ENCODE data around the gene PIK3C2A.

PIK3C2A gene

DNA sequence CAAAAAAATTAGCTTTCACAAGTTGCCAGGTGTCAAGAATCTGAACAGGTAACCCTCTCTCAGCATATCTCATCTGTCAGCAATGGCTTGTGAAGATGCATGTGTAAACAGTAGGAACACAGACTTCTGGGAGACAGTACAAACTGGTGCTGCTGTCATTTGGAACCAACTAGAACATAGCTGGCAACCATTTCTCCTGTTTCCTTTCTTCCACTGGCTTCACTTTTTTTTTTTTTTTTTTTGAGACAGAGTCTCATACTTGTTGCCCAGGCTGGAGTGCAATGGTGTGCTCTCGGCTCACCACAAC, 2.1 kb upstream of the PIK3C2A start:
- no peak for DNase-seq

DNA sequence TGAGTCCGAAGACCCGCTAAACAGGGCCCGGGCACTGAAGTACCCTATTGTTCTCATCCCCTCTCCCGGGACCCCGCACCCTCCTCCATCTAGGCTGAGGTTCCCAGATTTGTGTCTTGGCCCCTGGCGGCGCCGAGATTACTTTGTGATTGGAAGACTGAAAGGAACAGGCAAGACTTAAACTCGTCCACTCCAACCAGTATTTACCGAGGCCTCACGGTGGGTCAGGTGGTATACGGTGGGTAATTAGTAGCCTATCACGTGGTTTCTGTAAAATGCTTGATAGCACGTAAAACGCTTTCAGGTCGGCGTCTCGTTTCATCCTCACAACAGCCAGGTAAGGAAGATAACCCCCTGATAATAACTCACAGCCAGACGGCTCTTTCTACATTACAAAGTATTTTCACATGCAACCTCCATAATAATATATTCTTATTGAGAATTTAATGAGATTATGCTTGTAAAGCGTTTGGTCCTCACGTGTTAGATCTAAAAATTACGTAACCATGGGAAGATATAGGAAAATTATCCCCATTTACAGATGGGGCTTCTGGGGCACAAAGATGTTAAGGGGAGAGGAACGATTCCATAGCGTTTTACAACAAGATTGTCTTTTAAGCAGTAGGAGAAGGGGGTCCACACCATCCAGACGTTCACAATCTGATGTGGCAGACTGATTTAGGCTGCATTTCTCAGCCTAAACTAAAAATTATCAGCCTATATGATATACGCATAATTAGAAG, 642 bp upstream of the PIK3C2A start:
- peak; percentile 58 for DNase-seq

DNA sequence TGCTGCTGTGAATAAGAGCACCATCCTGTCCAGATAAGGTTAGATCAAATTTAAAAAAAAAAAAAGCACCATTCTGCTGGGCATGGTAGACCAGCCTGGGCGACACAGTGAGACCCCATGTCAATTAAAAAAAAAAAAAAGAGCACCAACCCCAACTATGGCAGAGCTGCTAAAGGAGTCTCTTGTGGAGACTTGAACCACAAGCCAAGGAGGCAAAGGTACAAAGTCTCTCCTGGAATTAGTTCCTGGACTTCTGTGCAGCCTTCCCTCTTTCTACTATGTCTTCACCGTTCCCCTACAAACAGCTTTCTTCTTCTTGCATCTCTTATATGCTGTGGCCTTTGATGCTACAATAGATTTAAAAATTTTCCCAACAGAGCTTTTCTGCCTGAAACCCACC, 1.3 kb downstream of the PIK3C2A start:
- no peak for DNase-seq

DNA sequence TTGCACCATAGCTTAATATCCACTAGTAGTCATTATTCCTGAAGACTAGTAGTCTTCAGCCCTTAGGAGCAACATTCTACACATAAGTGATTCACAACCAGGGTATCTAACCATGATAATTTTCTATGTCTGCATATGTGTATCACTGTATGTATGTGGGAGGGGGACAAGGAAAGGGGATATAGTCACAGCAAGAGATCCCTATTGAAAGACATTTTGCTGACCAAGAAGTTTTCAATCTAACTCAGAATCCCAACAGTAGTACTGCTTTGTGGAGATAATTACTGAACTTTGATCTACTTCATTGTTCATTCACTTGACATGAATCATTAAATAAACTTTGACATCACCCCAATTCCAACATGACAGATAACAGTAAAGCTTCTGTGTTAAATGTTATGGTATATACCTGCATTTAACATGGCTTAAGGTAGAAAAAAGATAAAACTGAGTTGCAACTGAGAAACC, 10.3 kb downstream of the PIK3C2A start:
- no peak for DNase-seq

DNA sequence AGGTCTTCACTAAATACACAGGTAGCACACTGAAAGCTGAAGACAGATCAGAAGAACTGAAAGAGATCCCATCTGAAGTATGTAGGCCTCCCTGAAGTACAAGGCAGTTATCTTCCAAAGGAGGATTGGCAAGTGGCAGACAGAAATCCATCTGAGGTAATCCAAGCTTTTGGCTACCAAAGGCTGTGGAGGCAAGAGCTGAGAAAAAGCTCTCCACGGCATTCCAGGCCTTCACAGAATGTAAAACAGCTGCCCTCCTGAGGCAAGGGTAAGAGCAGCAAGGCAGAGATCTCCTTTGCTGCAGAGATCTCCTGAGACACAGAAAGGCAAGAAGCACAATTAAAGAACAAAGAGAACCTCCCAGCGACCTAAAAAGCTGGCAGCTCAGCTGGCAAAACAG, 19.1 kb downstream of the PIK3C2A start:
- no peak for DNase-seq

DNA sequence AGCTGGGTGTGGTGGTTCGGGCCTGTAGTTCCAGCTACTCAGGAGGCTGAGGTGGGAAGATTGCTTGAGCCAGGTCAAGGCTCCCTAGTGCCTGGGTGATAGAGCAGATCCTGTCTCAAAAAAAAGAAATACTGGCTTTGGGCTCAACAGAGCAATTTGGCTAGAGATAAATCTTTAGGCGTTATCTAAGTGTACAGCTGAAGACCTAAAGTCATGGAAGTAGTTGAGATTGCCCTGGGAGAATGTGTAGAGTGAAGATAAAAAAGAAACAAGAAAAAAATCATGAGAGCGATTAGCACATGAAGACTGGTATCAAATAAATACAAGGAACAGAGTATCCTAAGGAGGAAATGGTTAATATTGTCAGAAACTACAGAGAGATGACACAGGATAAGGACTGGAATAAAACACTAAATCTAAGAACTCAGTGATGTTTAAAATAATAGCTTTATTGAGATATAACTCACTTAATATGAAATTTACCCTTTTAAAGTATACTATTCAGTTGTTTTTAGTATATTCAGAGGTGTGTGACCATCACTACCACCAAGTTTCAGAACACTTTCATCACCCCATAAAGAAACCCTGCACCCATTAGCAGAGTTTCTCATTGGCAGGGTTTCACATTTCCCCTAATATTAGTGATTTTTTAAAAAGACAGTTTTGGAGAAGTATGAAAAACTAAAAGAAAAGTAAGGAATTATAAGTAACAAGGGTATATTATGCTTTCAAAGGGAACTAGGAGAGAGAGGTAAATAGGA, 20.7 kb downstream of the PIK3C2A start:
- DNase-seq = no peak

DNA sequence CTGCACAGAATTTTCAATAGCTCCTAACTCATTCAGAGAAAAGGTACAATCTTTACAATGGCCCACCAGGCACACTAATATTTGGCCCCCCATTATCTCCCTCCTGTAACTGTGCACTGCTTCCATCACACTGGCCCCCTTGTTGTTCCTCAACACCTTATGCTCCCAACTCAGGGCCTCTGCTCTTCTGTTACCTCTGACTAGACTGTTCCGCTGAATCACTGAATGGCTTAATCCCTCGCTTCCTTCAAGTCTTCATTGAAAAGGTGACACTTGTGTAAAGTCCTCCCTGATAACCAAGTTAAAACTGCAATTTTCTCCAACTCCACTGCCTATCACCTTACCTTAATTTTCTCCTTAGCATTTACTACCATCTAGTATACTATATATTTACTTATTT, 21.8 kb downstream of the PIK3C2A start:
- no peak for DNase-seq

DNA sequence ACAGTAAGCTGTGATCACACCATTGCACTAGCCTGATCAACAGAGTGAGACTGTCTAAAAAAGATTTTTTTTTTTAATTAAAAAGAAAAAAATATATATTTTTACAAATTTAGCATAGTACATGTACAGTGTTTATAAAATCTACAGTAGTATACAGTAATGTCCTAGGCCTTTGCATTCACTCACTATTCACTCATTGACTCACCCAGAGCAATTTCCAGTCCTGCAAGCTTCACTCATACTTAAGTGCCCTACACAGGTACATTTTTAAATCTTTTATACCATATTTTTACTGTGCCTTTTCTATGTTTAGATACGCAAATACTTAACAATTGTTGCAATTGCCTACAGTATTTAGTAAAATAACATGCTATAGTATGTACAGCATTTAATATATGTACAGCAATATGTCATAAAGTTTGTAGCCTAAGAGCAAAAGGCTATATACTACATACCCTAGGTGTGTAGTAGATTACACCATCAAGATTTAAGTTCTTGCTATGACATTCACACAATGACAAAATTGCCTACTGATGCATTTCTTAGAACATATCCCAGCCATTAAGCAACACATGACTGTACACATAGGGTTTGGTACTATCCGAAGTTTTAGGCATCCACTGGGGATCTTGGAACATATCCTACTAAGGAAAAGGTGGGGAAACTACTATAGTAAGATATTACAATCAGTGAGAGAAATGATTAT, 22.8 kb downstream of the PIK3C2A start:
- DNase-seq = no peak

DNA sequence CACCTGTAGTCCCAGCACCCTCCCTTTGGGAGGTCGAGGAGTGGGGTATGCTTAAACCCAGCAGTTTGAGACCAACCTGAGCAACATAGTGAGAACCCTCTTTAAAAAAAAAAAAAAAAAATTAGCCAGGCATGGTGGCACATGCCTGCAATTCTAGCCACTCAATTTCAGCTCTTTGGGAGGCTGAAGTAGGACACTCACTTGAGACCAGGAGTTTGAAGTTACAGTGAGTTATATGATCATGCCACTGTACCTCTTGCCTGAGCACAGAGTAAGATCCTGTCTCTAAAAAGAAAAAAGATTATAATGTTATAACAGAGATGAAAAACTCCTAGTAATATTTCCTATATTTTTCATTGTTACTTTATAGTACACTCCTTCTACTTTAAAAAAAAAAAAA, 23.9 kb downstream of the PIK3C2A start:
- no peak for DNase-seq

DNA sequence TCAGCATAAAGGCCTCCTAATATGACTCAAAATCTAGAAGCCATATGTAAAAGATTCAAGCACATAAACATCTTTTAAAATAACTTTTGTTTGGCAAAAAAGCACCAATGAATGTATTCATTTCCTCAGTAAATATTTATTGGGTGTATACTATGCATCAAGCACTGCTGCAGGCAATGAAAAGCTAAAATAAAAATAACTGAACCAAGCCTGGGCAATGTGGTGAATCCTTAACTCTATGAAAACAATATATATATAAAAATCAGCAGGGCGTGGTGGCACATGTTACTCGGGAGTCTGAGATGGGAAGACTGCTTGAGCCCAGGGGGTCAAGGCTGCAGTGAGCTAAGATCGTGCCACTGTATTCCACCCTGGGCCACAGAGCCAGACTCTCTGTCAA, 27.8 kb downstream of the PIK3C2A start:
- DNase-seq = no peak

DNA sequence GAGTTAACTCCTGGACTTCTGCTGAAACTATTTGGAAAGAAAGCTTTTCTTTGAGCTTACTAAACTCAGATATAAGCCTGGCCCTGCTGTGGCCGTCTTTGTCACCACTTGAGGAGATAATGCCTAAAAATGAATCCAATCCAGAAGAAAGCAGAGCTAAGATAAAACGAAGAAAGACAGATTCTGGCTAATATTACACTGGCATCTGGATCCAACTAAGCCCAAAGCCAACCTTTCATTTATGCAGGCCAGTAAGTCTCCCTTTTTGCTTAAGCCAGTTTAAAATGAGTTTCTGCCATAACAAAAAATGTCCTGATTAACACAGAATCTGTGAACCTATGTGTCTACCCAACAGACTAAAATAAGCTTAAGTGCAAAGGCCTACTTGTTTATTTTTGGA, 34.5 kb downstream of the PIK3C2A start:
- no peak for DNase-seq

DNA sequence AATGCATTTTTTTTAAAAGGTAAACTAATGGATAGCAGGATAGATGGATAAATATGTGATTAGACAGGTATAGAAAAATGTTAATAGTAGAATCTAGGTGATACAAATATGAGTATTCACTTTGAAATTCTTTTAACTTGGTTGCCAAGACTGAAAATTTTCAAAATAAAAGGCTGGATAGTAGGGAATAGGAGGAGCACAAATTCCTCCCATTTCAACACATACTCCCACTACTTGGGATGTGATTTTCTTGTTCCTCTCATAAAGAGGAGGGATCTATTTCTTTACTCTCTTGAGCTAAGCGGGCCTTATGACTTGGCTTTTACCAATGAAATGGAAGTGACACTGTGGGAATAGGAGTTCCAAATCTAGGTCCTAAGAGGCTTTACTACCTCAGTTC, 35.9 kb downstream of the PIK3C2A start:
- no peak for DNase-seq

DNA sequence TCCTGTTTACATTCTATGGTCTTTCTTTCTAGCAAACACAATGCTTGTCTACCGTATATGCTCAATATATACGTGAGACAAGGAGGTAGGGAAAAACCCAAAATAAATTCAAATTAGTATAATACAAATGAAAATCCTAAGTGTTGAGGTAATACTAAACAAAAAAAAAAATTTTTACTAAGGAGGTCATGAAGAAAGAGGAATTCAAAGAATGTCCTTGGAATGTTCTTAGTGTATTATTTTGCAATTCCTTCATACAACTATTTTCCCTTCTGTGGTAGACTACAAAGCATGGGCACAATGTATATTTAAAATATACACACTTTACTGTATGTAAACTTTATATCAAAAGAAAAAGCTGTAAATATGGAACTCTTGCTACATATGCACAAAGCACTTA, 36.4 kb downstream of the PIK3C2A start:
- DNase-seq = no peak

DNA sequence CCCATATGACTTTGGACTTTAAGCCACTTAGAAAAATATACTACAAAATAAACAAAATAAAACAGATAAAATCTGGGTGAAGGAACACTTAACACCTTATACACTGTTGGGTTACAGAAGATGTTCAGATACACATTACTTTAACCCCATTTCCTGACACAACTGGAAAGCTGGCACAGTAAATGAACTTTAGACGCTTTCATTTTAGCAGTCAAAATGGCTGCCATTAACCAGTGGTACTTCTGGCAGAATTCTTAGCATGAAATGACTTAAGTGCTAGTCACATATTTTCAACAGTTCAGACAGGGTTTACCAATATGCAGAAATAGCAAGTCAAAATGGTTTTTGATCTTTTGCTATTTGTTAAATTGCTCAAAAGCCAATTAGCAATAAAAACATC, 37.9 kb downstream of the PIK3C2A start:
- DNase-seq = no peak

DNA sequence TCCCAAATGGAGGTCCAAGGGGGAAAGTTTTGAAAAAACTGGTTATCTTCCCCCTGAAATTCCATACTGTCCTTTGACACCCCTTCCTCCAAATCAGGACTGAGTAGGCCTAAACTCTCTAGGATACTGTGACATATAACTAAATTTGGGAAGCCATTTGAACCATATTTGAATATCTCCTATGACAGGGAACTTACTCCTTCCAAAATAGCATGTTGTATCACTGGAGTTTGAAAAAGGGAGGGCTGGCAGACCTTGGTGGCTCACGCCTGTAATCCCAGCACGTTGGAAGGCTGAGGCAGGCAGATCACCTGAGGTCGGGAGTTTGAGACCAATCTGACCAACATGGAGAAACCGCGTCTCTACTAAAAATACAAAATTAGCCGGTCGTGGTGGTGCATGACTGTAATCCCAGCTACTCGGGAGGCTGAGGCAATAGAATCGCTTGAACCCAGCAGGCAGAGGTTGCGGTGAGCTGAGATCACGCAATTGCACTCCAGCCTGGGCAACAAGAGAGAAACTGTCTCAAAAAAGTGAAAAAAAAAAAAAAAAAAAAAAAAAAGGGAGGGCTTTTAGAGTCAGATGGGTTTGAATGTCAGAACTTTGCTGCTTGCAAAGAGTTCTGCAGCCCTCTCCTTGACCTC, 42.4 kb downstream of the PIK3C2A start:
- DNase-seq = no peak

DNA sequence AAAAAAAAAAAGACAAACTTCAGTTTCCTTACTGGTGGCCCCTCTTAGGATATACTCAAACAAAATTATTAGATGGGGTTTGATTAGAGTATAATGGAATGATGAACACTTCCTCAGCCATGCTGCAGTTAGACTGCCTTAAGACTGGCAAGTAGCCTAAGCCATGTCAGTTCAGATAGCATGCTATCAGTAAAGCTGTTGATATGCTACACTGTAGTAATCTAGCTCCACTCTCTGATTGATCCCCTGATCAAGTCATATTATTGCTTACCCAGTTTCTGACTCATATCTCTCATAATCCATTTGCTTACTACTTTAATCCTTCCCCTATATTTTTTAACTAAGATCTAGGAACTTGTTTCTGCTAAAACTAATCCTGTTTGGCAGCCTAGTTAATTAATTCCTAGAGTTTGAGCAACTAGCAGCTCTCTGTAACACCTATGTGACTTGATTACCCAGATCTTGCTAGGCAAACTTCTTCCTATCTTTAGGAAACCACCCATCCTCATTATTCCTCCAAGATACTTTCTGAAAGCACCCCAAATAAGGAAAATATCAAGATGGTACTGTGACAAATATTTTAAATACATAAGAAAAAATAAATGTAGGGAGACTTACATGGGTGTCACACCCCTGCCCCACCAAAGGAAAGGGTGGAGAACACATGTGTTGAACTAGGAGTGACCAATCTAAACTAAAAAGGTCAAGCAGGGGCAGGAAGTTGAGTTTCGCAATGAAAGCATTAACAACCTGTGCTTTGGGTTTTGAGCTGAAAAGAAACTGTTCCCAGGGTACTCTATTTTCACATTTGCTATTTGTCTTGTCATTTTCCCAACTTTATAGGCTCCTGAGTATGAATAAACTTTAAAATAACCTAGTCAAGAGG, 43.2 kb downstream of the PIK3C2A start:
- no peak for DNase-seq

DNA sequence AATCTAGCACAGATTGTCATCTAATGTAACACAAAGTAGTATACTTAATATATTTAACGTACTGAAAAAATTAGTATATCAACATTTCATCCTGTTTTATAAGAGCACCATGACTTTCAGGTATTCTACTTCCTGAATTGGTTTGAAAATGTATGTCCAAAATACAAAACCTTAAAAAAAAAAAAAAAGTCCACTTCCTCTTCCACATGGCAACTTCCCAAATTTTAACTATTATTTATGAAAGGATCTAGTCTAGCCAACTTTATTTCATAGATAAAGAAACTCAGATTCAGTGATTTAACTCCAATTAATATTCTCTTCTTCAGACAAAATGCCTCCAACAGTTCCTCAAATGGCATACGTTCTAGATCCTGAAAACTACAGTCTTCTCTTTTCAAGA, 44.0 kb downstream of the PIK3C2A start:
- DNase-seq = no peak

DNA sequence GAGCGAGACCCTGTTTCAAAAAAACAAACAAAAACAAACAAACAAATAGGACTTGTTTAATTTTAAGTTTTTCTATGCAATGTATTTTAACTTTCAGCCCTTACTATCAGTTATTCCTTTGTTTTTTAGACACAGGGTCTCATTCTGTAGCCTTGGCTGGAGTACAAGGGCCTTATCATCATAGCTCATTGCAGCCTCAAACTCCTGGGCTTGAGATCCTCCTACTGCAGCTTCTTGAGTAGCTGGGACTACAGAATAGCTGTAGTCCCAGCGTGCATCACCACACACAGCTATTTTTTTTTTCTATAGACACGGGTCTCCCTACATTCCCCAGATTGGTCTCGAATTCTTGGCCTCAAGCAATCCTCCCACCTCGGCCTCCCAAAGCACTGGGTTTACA, 44.5 kb downstream of the PIK3C2A start:
- no peak for DNase-seq

DNA sequence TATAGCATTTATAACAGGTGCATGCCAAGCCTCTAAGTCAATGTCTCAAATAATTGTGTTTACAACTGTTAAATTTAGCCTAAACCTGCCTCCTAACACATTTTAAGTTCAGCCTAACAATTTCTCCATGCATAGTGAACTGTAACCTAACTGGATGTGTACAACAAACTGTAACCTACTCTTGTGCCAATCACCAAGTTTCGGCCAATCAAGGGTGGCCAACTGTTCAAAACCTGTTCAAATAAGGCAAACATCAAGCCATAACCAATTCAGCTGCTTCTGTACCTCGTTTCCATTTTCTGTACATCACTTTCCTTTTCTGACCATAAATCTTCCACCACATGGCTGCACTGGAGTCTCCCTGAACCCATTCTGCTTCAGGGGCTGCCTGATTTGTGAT, 45.4 kb downstream of the PIK3C2A start:
- no peak for DNase-seq

DNA sequence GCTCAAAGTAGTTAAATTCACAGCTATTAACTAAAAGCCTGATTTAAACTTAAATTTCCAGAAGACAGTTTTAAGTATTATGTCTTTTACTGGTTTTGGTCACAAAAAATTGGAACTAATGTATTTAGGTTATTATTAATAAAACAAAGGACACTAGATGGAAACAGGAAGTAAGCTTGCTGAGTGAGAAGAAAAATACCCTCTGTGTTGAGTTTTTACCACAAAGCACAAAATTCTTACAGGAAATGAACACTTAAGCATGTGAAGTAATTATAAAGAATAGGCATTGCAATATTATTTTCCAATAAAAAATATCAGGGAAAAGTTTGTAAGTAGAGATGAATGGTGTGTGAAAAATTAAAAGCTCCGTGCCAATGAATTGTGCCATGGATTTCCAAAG, 46.3 kb downstream of the PIK3C2A start:
- no peak for DNase-seq

DNA sequence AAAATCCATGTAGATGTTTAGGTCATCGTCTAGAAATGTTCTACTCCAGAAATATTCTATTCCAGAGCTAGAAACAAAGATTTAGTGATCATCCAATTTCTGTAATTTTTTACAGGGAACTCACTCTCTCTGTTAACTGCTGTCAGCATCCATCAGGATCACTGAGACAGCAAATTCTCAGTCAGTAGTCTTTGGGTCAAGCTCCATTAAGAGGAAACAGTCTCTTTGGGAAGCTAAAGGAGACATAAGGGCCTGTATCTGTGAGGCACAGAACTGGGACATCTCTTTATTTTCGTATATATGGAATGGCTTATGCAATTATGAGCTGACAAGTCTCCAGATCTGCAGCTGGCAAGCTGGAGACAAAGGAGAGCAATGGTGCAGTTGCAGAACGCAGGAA, 48.3 kb downstream of the PIK3C2A start:
- DNase-seq = no peak
